Neuronal stem cell (in vitro differentiated cells): ENCODE results near the gene GH1.
"Not testable (repeated sequence)": the region's sequence is repeated elsewhere in the genome, so short reads cannot be mapped to it uniquely, and the experiment has no call there.

Experiments used
- DNase-seq: peaks from one replicate; pipeline ENCODE4 v3.0.0-alpha.2; 2013; ENCODE audit warnings: low spot score
- H2AFZ ChIP-seq: one replicate; pipeline ENCODE4 v1.6.1; 2013; ENCODE audit warnings: mild to moderate bottlenecking, low read length, inconsistent platforms
- H2AK5ac ChIP-seq: 2 replicates; pipeline ENCODE4 v1.6.1; 2013; ENCODE audit warnings: low read depth, mild to moderate bottlenecking, inconsistent platforms, low read length, moderate library complexity, mixed read lengths
- H2BK120ac ChIP-seq: 2 replicates; pipeline ENCODE4 v1.6.1; 2013; ENCODE audit warnings: low read depth, mild to moderate bottlenecking, inconsistent platforms, low read length, moderate library complexity, mixed read lengths
- H2BK12ac ChIP-seq: one replicate; pipeline ENCODE4 v1.6.1; 2013; ENCODE audit warnings: low read length, inconsistent platforms
- H2BK15ac ChIP-seq: 2 replicates; pipeline ENCODE4 v1.6.1; 2013; ENCODE audit warnings: mild to moderate bottlenecking, low read length, inconsistent platforms, mixed read lengths
- H2BK5ac ChIP-seq: one replicate; pipeline ENCODE4 v1.6.1; 2013; ENCODE audit warnings: inconsistent platforms, mild to moderate bottlenecking, low read length, moderate library complexity
- H3K14ac ChIP-seq: one replicate; pipeline ENCODE4 v1.6.1; 2013; ENCODE audit warnings: low read length, inconsistent platforms
- H3K18ac ChIP-seq: 2 replicates; pipeline ENCODE4 v1.6.1; 2013; ENCODE audit warnings: low read length, inconsistent platforms
- H3K23ac ChIP-seq: 2 replicates; pipeline ENCODE4 v1.6.1; 2013; ENCODE audit warnings: low read depth, mild to moderate bottlenecking, mixed read lengths, low read length, inconsistent platforms; ENCODE audit not compliant: poor library complexity
- H3K27ac ChIP-seq: replicated peaks from 3 replicates; pipeline ENCODE4 v1.5.1; 2013; ENCODE audit warnings: low read length, inconsistent platforms
- H3K27me3 ChIP-seq, 3 experiments: 2 replicates each; pipeline ENCODE4 v1.6.1; 2013; ENCODE audit warnings: low read length in 3 of 3, mild to moderate bottlenecking in 2 of 3, inconsistent platforms in 1 of 3, low read depth in 1 of 3, mixed read lengths in 1 of 3, moderate library complexity in 1 of 3; ENCODE audit not compliant: control insufficient read depth in 3 of 3, insufficient read depth in 3 of 3
- H3K36me3 ChIP-seq, 2 donors: replicated peaks in 1 of 2; 2 replicates each; pipeline ENCODE4 v1.6.1; 2013; ENCODE audit warnings: low read length in 2 of 2; ENCODE audit not compliant: control insufficient read depth in 2 of 2, insufficient read depth in 2 of 2
- H3K4ac ChIP-seq: 2 replicates; pipeline ENCODE4 v1.6.1; 2013; ENCODE audit warnings: inconsistent platforms, mild to moderate bottlenecking, low read length, moderate library complexity
- H3K4me1 ChIP-seq, 2 donors: 1 replicate in 1 of 2; 2 replicates in 1 of 2; pipeline ENCODE4 v1.6.1; 2013; ENCODE audit warnings: low read length in 2 of 2, low read depth in 1 of 2; ENCODE audit not compliant: control insufficient read depth in 2 of 2, insufficient read depth in 1 of 2
- H3K4me2 ChIP-seq: one replicate; pipeline ENCODE4 v1.6.1; 2013; ENCODE audit warnings: mild to moderate bottlenecking, low read length, inconsistent platforms; ENCODE audit not compliant: insufficient read depth, poor library complexity, severe bottlenecking
- H3K4me3 ChIP-seq, 2 donors: 2 replicates each; pipeline ENCODE4 v1.5.1; 2013; ENCODE audit warnings: low read length in 2 of 2, mild to moderate bottlenecking in 2 of 2, inconsistent platforms in 1 of 2, moderate library complexity in 1 of 2
- H3K79me1 ChIP-seq: one replicate; pipeline ENCODE4 v1.6.1; 2013; ENCODE audit warnings: low read depth, mild to moderate bottlenecking, inconsistent platforms, low read length, moderate library complexity
- H3K9ac ChIP-seq: one replicate; pipeline ENCODE4 v1.6.1; 2013; ENCODE audit warnings: mild to moderate bottlenecking, low read depth, low read length, inconsistent platforms; ENCODE audit not compliant: poor library complexity
- H3K9me3 ChIP-seq, 2 donors: replicated peaks in 1 of 2; 2 replicates each; pipeline versions ENCODE3 to v1.6.1; 2013; ENCODE audit warnings: low read length in 2 of 2, mild to moderate bottlenecking in 2 of 2, inconsistent platforms in 1 of 2, low read depth in 1 of 2, mixed read lengths in 1 of 2, moderate library complexity in 1 of 2; ENCODE audit not compliant: control insufficient read depth in 2 of 2, insufficient read depth in 1 of 2
- H4K8ac ChIP-seq: one replicate; pipeline ENCODE4 v1.6.1; 2013; ENCODE audit warnings: low read depth, mild to moderate bottlenecking, inconsistent platforms, low read length, moderate library complexity
- H4K91ac ChIP-seq: one replicate; pipeline ENCODE4 v1.6.1; 2013; ENCODE audit warnings: low read length, low read depth, mild to moderate bottlenecking, inconsistent platforms; ENCODE audit not compliant: poor library complexity
- WGBS, 2 donors: extraction: QIAGEN DNeasy Blood & Tissue Kit; methylation state at CpG; one replicate each; pipeline ENCODE4 v1.1.7; 2013; ENCODE audit warnings: missing lambda C conversion rate in 2 of 2, mixed read lengths in 1 of 2; ENCODE audit not compliant: insufficient read length in 2 of 2, insufficient replicate concordance in 1 of 2; ENCODE audit errors: extremely low coverage in 2 of 2; 5-methylcytosine and 5-hydroxymethylcytosine counted together

GH1 gene

GRCh38 chr17:63909586-63909985 lies 9.1 kb downstream of the GH1 start:
- H3K14ac ChIP-seq, H3K4me3 ChIP-seq, H2AFZ ChIP-seq, H3K4me1 ChIP-seq, H3K27me3 ChIP-seq, H3K9me3 ChIP-seq, H3K18ac ChIP-seq, H4K8ac ChIP-seq, H2AK5ac ChIP-seq, H2BK15ac ChIP-seq, H3K4ac ChIP-seq, H4K91ac ChIP-seq, DNase-seq, H2BK12ac ChIP-seq, H2BK120ac ChIP-seq, H3K36me3 ChIP-seq, H2BK5ac ChIP-seq, H3K27ac ChIP-seq, H3K23ac ChIP-seq, H3K9ac ChIP-seq, H3K4me2 ChIP-seq, H3K79me1 ChIP-seq: not testable (repeated sequence)
- WGBS, 2 donors: no CpG with 5 or more reads among the region's 10 CpGs

GRCh38 chr17:63907161-63907778 lies 11.4 kb downstream of the GH1 start:
- H3K4me1 ChIP-seq, H3K27me3 ChIP-seq, H2BK120ac ChIP-seq, H3K36me3 ChIP-seq, H2AFZ ChIP-seq, H2AK5ac ChIP-seq, H2BK15ac ChIP-seq, H3K4me2 ChIP-seq, H3K18ac ChIP-seq, H4K8ac ChIP-seq, H3K9ac ChIP-seq, H3K27ac ChIP-seq, H3K9me3 ChIP-seq, H3K4me3 ChIP-seq, H3K79me1 ChIP-seq, DNase-seq, H2BK5ac ChIP-seq, H3K14ac ChIP-seq, H3K4ac ChIP-seq, H4K91ac ChIP-seq, H2BK12ac ChIP-seq, H3K23ac ChIP-seq: not testable (repeated sequence)
- WGBS, 2 donors: no CpG with 5 or more reads among the region's 12 CpGs

- H3K79me1 ChIP-seq, H3K9ac ChIP-seq, H3K4me2 ChIP-seq, H2AFZ ChIP-seq, H4K91ac ChIP-seq, H3K18ac ChIP-seq, H2BK5ac ChIP-seq, H3K4ac ChIP-seq, H3K9me3 ChIP-seq, H3K14ac ChIP-seq, H4K8ac ChIP-seq, H3K36me3 ChIP-seq, DNase-seq, H3K4me1 ChIP-seq, H3K4me3 ChIP-seq, H2BK120ac ChIP-seq, H2BK12ac ChIP-seq, H3K27me3 ChIP-seq, H3K27ac ChIP-seq, H3K23ac ChIP-seq, H2AK5ac ChIP-seq, H2BK15ac ChIP-seq: not testable (repeated sequence)
- no CpG with 5 or more reads among the region's 8 CpGs for WGBS, 2 donors
Measured at GRCh38 chr17:63904796-63905195, 13.8 kb downstream of the GH1 start.

GRCh38 chr17:63903787-63904201 lies 14.8 kb downstream of the GH1 start:
- not testable (repeated sequence) for H3K79me1 ChIP-seq, H2BK120ac ChIP-seq, H3K36me3 ChIP-seq, H2BK12ac ChIP-seq, H3K9me3 ChIP-seq, H2AFZ ChIP-seq, H3K18ac ChIP-seq, H4K8ac ChIP-seq, H3K23ac ChIP-seq, H3K27ac ChIP-seq, H3K4me2 ChIP-seq, H3K14ac ChIP-seq, H3K27me3 ChIP-seq, H3K4me3 ChIP-seq, H3K4me1 ChIP-seq, H4K91ac ChIP-seq, H2AK5ac ChIP-seq, H2BK5ac ChIP-seq, H3K9ac ChIP-seq, H3K4ac ChIP-seq, H2BK15ac ChIP-seq, DNase-seq
- WGBS, 2 donors: no CpG with 5 or more reads among the region's 5 CpGs
